Activated CD4-positive, alpha-beta T cell treated with anti-CD3 and anti-CD28 coated beads, Interleukin-2, amount 50 U/mL, for 16 hours (primary cell): ENCODE results near the gene CDC42SE1.

Experiments
- DNase-seq: peaks from one replicate; pipeline ENCODE4 v3.0.0-alpha.2; 2020

The CDC42SE1 gene

DNA sequence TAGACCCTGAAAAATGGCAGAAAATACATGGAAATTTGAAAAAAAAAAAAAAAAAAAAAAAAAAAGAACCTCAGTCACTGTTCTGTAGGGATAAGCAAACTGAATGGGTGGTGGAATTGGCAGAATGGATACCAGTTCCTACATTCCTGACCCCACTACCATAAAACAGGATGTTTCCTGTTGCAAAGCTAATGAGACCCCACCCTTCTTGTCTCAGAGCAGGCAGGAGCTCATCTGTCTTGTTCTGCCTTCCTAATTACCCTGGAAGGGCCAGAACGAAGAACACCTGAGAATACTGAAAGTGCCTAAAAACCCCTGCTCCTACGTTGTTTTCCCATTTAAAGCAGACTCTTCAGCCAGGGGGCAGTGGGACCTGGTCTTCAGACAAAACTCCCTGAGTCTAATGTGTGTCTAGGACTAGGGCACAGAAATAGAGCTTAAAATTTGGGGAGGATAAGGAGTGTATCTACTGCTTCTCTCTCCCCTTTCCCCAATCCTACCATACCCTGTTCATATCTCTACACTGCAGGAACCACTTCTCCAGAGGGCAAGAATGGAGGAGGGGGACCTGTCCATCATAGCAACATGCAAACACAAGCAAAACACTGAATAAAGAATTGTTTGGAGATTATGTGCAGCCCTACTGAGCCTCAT lies 7.9 kb downstream of the CDC42SE1 start:
- DNase-seq, result no peak

DNA sequence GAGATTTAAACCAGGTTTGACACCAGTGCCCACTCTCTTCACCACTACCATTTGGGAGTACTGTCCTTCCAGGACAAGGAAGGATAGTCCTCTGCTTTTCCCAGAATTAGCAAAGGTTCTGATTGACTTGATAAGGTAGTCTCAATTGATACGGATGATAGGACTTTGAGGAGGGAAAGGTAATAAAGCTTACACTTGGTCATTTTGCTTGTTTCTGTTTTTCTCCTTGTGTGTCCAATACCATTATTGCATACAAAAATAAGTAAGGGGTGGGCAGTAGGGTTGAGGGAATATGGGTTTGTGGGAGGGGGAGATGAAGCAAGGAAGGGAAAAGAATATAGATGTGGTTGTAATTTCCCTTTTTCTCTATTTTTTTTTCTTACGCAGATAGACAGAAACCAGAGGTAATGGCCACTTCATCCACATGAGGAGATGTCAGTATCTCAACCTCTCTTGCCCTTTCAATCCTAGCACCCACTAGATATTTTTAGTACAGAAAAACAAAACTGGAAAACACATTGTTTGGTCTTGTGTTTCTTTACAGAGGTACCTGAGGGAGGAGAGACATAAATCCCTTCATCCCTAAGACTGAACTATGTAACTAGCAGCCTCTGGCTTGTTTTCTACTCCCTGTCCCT lies 9.3 kb downstream of the CDC42SE1 start:
- no peak for DNase-seq

DNA sequence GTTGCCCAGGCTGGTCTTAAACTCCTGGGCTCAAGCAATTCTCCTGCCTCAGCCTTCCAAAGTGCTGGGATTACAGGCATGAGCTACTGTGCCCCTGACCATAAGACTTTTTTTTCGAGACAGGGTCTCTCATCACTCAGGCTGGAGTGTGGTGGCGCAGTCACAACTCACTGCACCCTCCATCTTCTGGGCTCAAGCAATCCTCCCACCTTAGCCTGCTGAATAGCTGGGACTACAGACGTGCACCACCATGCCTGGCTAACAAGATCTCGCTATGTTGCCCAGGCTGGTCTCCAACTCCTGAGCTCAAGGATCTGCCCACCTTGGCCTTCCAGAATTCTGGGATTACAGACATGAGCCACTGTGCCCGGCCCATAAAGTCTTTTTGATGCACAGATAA lies 10.0 kb downstream of the CDC42SE1 start:
- no peak for DNase-seq

DNA sequence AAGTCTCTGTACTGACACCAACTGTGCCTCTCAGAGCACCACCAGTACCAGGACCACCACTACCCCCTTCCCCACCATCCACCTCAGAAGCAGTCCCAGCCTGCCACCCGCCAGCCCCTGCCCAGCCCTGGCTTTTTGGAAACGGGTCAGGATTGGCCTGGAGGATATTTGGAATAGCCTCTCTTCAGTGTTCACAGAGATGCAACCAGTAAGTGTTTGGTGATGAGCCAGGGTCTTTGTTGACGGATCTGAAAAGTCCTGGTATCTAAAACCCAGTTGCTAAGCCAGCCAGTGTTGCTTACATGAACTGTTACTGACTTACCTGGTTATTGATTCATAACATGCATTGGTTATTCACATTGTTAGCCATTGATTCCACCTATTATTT lies 10.8 kb downstream of the CDC42SE1 start:
- DNase-seq, result no peak

DNA sequence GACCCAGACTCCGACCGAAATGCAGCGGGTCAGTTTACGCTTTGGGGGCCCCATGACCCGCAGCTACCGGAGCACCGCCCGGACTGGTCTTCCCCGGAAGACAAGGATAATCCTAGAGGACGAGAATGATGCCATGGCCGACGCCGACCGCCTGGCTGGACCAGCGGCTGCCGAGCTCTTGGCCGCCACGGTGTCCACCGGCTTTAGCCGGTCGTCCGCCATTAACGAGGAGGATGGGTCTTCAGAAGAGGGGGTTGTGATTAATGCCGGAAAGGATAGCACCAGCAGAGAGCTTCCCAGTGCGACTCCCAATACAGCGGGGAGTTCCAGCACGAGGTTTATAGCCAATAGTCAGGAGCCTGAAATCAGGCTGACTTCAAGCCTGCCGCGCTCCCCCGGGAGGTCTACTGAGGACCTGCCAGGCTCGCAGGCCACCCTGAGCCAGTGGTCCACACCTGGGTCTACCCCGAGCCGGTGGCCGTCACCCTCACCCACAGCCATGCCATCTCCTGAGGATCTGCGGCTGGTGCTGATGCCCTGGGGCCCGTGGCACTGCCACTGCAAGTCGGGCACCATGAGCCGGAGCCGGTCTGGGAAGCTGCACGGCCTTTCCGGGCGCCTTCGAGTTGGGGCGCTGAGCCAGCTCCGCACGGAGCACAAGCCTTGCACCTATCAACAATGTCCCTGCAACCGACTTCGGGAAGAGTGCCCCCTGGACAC lies 11.3 kb downstream of the CDC42SE1 start:
- DNase-seq, result peak; percentile 56

DNA sequence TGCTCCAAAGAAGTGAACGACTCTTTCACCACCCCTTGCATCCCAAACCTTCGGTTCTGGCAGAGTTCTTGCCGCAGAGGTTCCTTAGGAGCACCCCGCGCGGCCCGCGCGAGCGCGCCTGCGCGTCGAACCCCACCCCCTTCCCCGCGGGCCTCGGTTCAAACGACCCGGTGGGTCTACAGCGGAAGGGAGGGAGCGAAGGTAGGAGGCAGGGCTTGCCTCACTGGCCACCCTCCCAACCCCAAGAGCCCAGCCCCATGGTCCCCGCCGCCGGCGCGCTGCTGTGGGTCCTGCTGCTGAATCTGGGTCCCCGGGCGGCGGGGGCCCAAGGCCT lies 11.9 kb downstream of the CDC42SE1 start, which contains the start of gene C1orf56:
TSS of gene C1orf56 (plus strand) at position 161 of the 334 bp plus-strand sequence. CDS start at position 258, 97 bp downstream.
- peak; percentile 55 for DNase-seq

DNA sequence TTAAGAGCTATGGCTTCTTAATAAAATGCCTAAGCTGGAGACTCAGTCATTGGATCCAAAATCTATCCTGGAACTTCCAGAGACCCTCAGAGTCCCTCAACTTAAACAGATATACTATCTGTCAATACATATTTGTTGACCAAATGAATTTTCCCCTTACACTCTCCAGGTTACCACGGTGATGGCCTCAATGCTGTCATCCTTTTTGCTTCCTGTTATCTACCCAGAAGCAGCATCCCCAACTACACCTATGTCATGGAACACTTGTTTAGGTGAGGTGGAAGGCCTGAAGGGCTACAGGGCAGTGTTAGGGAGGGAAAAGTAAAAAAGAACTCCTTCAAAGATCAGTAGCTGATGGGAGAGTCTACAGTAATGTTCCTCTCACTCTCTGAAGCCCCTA lies 16.3 kb downstream of the CDC42SE1 start:
- no peak for DNase-seq

DNA sequence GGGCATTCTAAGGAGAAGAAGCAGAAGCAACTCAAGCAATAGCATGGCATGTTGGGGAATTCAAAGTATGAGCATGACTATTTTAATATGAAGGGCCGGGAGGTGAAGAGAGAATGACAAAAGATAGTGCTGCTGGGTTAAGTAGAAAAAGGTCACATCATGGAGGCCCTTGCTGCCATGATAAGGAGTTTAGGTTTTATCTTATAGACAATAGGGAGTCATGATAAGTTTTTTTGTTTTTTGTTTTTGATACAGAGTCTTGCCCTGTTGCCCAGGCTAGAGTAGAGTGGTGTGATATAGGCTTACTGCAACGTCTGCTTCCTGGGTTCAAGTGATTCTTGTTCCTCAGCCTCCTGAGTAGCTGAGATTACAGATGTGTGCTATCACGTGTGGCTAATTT lies 19.9 kb downstream of the CDC42SE1 start:
- DNase-seq, result no peak

DNA sequence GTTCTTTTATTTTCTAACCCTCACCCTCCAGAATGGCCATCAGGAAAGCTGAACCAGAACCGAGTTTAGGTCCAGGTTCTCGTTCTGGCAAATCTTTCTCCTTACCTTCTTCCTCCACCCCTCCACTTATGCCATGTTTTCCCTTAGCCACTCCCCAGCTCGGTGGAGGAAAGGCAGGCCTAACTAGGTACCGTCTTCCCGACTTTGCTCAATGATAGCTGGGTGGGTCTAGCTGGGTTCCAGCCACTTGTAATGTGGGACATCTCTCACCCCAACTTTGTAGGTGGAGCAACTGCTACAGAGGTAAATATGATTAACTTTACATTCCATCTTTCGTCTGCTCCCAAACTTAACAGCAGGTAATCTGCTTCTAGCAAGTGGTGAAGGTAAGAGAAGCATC lies 22.4 kb downstream of the CDC42SE1 start:
- DNase-seq, result no peak

DNA sequence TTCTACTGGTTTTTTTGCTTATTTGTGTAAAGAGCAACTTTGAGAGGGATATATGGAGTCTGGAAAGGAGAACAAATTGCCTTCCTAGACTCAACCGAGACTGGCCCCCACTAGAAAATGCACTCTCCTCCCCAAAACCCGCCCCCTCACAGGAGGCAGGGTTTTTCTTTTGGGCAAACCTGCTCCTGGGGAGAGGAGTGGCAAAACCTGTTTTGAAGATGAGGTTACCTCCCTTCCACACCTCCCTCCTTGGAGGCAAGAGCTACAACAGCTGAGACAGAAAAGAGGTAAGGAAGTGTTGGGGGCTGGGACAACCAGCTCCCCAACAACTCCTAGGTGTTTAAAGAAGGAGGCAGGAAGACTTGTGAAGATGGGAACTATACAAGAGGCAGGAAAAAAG lies 23.1 kb downstream of the CDC42SE1 start, which contains the start of gene BNIPL:
TSS of gene BNIPL (plus strand) at position 231 of the 400 bp plus-strand sequence. CDS start at position 371, 140 bp downstream.
- DNase-seq, result no peak

DNA sequence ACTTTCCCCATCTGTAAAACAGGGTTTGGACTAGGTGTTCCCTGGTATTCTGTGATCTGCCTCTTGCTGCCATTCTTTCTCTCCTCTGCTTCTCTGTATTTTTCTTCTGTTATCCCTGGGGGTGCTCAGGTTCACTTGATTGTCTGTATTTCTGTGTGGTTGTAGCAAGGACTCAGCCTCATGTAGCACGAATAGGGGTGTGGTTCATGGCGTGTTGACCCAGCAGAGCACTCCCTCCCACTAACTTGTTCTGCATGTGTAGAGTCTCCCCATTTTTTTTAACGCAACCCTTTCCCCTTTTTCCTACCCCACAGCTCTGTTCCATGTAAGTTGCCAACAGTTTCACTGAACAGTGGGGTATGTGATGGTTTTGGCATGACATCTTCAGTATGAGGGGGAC lies 24.3 kb downstream of the CDC42SE1 start:
- no peak for DNase-seq

DNA sequence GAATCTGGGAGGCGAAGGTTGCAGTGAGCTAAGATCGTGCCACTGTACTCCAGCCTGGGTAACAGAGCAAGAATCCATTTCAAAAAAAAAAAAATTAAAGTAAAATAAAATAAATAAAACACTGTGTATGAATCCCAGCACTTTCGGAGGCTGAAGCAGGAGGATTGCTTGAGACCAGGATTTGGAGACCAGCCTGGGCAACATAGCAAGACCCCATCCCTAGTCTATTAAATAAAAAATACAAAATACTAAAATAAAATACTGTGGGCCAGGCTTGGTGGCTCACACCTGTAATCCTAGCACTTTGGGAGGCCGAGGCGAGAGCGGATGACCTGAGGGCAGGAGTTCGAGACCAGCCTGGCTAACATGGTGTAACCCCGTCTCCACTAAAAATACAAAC lies 27.3 kb downstream of the CDC42SE1 start:
- DNase-seq, result no peak

DNA sequence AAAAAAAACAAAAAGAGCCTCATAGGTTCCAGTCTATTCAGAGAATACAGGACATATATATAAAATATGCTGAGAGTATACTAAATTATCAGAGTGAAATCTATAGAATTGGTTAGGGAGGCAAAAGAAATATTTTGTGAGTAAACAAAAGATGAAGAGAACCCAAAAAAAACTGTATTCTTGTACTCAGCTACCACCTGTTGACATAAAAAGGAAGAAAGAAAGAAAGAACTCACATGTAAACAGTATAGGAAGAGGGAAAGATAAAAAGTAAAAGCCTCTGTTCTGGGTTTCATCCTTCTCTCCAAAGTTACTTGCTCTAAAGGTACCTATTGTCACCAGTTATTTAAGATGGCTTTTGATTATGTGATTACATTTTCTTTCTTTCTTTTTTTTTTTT lies 33.0 kb downstream of the CDC42SE1 start:
- no peak for DNase-seq

DNA sequence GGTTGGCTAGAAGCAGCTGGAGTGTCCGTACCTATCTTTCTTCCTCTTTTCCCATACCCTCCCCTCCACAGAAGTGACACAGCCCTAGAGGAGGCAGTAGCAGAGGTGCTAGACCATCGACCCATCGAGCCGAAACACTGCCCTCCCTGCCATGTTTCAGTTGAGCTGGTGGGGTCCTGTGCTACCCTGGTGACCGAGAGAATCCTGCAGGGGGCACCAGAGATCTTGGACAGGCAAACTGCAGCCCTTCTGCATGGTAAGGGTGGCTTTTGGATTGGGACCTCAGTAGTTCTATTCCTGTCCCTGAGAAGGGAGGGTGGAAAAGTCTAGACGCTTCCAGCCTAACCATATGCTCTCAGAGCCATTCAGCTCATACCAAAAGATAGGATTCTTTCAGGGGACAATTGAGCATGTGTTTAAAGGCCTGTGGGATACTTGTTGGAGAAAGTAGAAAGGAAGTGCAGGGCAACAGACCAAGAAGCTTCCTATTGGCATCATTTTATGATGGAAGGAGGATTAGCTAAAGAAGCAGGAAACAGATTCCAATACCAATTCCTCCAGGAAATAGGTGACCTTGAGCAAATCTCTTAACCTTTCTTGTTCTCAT lies 34.8 kb downstream of the CDC42SE1 start:
- peak; percentile 79 for DNase-seq

DNA sequence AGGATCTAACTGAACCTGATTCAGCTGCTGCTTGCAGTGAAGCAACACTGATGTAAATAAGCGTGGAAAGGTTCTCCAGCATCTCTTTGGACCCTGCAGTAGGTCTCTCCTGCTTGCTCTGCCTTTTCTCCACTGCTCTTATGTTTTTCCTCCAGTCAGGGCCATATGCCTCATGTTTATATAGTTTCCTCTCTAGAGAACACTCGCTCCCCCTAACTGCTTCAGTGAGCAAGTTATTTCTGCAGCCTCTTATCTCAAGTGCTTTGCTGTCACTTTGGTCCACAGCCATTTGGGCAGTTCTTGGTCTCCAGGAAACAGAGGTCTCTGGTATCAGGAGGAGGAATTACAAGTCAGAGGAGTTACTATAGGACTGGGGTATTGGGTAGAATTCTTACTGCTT lies 45.9 kb downstream of the CDC42SE1 start:
- DNase-seq, result no peak

DNA sequence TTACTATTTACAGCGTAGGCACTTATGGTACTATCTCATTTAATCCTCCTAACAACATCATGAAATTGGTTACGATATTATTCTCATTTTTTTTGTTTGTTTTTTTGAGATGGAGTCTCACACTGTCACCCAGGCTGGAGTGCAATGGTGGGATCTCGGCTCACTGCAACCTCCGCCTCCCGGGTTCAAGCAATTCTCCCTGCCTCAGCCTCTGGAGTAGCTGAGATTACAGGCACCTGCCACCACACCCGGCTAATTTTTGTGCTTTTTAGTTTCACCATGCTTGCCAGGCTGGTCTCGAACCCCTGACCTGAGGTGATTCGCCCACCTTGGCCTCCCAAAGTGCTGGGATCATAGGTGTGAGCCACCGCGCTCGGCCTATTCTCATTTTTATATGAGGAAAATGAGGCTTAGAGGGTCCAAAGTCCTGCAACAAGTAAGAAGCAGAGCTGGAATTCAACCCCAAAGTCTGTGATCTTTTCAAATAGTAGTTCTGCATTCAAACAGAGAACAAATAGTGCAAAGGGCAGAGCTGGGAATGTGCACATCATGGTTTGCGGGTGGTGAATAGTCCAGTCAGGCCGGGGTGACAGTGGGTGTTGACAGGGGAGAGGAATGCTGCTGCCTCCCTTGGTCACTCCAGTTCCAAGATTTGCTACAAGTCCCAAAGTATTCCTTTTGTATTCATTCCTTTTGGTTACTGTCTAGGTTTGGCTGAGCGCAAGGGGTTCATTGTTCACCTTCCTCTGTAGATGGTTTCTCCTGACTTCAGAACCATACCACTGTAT lies 46.5 kb downstream of the CDC42SE1 start:
- DNase-seq, result no peak

DNA sequence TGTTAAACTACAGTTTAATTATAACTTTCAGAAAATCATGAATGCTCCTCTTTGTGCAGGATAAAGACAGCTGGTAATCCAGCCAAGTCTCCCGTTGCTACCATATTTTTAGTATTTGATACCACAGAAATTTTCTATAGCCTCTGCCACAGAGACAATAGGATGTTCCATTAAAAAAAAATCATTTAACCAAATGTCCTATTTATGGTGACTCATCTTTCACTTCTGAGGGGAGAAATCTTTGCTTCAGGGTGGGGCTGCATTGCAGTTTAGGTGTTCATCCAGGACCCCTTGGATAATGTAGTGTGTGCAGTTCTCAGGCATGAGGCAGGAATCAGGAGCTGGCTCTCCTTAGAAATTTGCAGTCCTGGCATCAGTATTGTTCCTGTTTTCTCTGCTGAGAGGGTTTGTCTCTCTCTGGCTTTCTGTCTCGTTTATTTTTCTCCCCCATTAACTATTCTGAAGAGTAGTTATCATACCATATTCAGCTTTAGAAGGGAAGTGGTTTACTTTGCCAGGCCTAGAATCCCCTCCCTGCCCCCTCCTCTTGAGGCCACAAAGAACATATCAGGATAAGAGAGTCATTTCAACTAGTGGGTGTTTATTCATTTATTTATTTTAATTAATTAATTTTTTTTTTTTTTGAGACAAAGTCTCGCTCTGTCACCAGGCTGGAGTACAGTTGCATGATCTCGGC lies 48.1 kb downstream of the CDC42SE1 start:
- DNase-seq, result no peak

DNA sequence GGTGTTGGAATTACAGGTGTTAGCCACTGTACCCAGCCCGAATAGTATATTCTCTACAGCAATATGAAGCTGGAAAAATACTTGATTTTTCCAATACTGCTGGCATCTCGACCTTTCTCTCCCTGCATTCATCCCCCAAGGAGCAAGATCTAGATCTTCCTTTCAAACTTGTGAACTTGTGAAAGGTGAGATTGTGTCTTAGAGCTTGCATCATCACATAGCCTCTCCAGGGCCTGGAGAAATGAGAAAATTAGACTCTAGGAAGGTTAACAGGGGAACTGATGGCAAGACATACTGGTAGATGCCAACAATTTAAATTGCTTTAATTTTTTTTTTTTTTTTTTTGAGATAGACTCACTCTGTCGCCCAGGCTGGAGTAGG lies 49.1 kb downstream of the CDC42SE1 start:
- DNase-seq, result no peak

DNA sequence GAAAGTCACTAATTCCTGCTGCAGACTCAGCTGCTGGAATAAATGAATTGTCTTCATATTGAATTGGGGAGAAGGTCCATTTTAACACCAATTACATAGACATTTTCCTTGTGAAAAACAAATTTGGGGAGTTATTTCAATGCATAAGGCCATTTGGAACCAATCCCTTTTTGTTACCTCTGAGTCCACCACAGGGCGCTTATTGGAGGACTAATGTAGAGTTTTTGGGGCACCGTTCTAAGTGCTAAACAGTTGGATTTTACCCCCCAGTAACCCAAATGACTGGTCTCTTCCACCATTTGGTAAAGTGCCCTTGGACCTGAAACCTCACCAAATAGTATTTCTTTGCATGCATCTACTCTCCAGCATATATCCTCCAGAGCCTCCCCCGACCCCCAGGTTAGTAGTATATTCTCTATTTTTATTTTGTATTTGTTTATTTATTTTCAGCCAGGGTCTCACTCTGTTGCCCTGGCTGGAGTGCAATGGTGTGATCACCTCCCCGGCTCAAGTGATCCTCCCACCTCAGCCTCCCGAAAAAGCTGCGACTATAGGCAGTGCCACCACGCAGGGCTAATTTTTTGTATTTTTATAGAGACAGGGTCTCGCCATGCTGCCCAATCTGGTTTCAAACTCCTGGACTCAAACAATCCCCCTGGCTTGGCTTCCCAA lies 49.6 kb downstream of the CDC42SE1 start:
- DNase-seq, result no peak

DNA sequence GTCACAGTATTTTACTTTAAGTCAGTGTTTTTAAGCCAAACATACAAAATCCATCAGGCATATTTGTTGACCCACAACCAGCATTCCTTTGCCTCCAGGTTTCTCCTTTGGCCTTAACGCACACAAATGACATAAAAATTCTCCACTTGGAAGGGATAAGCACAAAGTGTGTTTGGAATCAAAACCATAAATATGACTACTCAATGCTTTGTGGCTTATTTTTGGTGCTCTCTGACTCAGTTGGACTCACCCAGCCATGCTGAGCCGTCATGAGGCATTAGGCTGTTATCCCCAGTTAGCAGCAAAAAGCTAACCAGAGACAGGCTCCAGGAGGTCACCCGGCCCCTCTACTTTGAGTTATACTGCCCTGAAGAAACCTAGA lies 50.2 kb downstream of the CDC42SE1 start:
- DNase-seq, result peak; percentile 27
